ENCODE data around the gene MRPS9.

MRPS9 gene

DNA sequence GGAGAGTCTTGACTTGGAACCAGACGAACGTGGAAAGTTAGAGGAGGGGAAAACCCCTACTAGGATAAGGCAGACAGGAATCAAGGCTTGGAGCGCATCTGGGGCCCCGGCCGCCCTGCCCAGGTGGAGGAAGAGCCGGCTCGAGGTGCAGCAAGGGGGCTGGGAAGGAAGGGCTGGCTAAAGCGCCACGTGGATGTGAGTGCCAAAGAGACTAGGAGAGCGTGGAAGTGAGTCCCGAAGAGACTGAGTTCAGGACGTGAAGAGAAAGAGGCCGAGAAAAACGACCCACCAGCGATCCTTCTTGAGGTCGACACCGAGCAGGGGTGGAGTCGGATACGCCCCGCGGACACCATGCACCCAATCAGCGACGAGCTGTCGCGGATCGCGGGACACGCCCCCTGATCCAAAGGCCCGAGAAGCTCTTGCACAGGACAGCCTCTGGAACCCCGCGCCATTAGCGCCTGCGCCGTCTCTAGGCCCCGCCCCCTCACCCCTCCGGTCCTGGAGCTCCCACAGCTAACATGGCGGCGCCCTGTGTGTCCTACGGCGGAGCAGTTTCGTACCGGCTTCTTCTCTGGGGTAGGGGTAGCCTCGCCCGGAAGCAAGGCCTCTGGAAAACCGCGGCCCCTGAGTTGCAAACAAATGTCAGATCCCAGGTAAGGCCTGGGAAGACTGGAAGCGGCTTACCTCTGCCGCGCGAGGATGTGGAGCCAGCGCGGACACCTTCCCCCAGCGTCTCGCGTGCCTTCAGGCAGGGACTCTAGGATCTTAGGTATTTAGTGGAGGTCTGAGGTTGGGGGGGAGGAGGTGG lies at the start of gene MRPS9:
MRPS9 (plus strand) TSS at position 498 of the 811 bp plus-strand sequence; CDS start at position 522, 24 bp downstream.
- DNase-seq (ENCODE audit: low read depth), result peak; percentile 98

DNA sequence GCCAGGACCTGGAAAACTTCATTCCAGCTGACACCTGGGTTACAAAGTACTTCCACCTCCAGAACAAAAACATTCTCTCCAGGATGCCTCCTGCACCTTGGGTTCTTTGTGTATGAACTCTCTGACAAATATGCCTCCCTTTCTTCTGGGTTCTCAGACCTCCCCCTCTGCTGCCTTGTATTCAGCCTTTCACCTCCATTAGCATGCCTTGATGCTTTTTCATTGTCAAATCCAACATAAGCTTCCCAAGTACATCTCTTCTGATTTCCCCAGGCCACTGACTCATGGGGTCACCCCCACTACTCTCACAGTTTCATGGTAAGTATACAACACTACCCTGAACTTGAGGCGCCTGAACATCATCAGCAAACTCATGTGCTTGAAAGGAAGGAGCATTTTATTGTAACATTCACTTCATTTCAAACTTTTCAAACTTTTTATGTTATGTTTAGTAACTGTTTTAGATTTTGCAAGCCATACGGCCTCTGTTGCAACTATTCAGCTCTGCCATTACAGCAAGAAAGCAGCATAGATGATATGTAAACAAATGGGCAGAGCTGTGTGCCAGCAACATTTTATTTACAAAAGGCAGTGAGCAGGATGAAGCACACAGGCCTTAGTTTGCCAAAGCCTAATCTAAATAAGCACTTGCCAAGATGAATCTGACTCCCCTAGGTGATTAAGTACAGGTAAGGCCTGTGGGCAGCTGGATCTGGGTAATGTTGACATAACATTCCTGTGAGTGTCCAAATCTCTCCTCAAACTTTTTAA lies 32.5 kb upstream of the MRPS9 start:
- no peak for DNase-seq (ENCODE audit: low read depth)

GRCh38 chr2:105007367-105007766 lies 30.5 kb upstream of the MRPS9 start:
- no peak for DNase-seq (ENCODE audit: low read depth)

DNA sequence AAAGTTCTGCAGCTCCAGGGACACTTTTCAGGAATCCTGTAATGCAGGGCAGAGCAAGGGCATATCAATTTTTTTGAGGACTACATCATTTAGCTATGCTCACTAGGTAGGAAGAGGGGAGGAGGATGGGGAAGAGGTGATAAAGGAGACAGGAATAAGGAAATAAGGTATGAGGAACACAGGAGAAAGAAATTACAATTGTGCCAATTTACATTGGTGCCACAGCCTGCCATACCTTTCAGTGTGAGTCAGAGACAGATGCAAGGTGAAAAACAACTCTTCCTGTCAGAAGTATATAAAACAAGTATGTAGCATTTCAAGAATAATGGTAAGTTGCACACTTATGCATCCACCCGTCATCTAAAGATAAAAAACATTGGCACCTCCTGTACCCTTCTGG lies 5.4 kb upstream of the MRPS9 start:
- no peak for DNase-seq (ENCODE audit: low read depth)

DNA sequence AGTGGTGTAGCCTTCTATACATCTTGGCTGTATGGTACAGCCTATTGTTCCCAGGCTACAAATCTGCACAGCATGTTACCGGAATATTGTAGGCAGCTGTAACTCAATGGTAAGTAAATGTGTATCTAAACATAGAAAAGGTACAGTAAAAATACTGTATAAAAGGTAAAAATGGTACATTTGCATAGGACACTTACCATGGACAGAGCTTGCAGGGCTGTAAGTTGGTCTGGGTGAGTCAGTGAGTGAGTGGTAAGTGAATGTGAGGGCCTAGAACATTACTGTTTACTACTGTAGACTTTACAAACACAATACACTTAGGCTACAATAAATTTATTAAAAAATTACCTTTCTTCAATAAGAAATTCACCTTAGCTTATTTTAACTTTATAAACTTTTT lies 3.7 kb upstream of the MRPS9 start:
- no peak for DNase-seq (ENCODE audit: low read depth)

GRCh38 chr2:105038383-105039061 lies 653 bp downstream of the MRPS9 start:
- DNase-seq (ENCODE audit: low read depth), result no peak

DNA sequence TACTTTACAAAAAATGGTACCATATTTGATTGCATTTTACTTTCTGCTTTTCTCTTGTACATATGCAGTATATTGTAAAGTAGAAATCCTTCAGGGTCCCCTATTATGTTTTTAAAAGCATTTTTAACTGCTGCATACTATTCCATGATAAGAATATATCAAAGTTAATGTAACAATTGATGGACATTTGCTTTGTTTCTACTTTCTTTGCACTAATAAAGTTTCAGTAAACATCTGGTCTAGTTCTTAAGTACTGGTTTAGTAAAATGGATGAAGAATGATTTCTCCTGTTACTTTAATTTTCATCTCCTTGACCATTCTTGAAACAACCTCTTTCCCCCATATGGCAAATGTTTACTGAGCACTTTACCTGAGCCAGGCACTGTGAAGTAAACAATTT lies 1.7 kb downstream of the MRPS9 start:
- no peak for DNase-seq (ENCODE audit: low read depth)

DNA sequence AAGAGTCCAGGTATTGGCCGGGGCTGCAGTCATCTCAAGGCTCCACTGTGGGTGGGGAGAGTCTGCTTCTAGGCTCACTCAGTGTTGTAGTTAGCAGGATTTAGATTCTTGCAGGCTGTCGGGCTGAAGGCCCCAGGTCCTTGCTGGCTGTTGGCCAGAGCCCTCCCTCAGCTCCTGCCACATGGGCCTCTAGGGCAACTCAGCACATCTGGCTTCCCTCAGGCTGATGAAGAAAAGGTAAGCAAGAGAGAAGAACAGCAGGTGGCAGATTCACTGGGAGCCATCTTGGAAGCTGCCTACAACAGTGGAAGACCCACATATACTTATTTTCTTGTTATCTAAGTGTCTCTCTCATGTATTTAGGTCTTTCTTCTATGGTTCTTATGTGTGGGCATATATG lies 4.3 kb downstream of the MRPS9 start:
- no peak for DNase-seq (ENCODE audit: low read depth)

- no peak for DNase-seq (ENCODE audit: low read depth)
These were observed 14.9 kb downstream of the MRPS9 start for GRCh38 chr2:105052773-105053172.

DNA sequence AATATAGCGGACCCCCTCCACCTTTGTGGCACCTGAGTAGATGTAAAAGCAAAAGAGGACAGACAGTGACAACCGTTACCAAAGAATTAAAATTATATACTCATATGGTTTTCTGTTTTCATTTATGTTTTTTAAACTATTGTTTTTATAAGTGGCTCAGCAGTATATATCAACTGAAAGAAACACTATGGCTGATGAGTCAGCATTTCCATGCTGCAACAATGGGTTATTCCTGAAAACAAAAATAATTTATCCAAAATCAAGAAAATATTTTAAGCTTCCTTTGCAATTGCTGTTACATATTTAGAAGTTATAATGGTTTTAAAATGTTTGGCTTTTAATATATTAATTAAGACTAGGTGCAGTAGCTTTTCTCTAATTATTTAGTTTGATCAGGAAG lies 17.7 kb downstream of the MRPS9 start:
- DNase-seq (ENCODE audit: low read depth), result no peak

DNA sequence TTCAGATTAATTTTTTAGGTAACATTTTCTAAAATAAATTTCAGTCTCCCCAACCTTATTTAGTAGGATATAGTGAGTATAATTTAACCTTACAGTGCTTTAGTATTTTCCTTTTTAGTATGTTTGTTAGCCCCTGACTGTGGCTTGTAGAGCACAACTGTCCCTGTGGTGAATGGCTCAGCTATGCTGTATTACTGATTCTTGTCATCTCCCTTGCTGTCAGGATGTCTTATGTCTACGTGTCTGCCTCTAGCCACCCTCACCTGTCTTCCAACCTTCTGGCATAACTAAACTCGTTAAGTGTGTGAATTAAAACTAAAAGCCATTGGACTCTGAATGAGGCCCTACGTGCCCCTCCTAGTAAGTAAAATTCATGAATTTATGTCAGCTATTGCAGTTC lies 18.4 kb downstream of the MRPS9 start:
- DNase-seq (ENCODE audit: low read depth), result no peak

- no peak for DNase-seq (ENCODE audit: low read depth)
These were observed 19.1 kb downstream of the MRPS9 start for GRCh38 chr2:105057005-105057404.

DNA sequence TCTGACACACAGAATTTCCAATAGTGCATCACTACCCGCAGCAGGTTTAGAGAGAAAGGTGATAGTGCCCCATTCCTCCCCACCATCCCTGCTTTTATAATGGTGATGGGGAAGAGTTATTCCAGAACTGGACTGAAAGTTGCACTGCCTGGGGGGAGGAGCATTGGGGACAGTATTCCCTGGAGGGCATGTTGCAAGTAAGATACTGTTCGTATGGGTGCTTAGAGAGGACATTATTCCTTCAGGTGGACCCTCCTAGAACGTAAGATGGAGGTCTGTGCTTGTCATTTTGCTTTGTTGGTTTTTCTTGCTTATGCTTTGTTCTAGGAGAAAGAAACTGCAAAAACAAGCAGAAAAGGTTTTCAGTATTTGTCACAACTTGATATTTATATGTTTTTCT lies 23.7 kb downstream of the MRPS9 start:
- no peak for DNase-seq (ENCODE audit: low read depth)

- DNase-seq (ENCODE audit: low read depth), result no peak
These were observed 24.3 kb downstream of the MRPS9 start for GRCh38 chr2:105062158-105062557.

GRCh38 chr2:105068387-105068786 lies 30.5 kb downstream of the MRPS9 start:
- no peak for DNase-seq (ENCODE audit: low read depth)

- no peak for DNase-seq (ENCODE audit: low read depth)
These were observed 31.0 kb downstream of the MRPS9 start for GRCh38 chr2:105068875-105069274.

GRCh38 chr2:105070010-105070865 lies 32.4 kb downstream of the MRPS9 start:
- DNase-seq (ENCODE audit: low read depth), result no peak

DNA sequence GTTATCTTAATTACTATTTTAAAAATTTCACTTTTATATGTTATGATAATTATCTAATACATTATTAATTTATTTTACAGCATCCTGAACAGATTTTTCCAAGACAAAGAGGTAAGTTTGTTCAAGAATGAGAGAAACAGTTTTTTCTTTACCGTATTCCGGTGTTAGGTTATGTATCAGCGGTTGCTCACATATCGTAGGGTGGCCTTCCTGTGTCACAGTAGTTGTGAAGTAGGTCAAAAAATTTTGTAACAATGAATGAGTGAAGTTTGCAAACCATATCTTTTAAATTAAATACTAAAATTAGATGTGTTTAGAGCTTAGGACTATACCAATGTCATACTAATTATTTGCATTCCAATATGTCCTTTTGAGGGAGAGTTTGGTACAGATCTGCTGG lies 33.5 kb downstream of the MRPS9 start:
- DNase-seq (ENCODE audit: low read depth), result no peak

GRCh38 chr2:105072039-105072438 lies 34.2 kb downstream of the MRPS9 start:
- no peak for DNase-seq (ENCODE audit: low read depth)

- no peak for DNase-seq (ENCODE audit: low read depth)
These were observed 35.7 kb downstream of the MRPS9 start for GRCh38 chr2:105073591-105073990.

DNA sequence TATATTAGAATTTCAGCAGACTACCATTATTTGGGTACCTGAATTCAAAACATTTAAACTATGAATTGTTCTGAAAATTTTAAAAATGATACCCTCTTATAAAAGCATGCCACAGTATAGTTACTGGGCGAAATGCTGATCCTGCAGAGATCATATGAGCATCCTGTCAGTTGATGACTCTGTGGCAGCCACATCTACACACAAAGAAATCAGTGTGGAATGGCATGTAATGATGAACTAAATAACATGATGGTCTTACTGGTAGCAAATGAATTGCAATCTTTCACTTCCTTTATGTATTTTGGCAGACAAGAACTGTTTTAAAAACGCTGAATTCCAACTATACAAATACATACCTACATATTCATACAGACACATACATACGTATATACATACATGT lies 38.3 kb downstream of the MRPS9 start:
- DNase-seq (ENCODE audit: low read depth), result no peak

DNA sequence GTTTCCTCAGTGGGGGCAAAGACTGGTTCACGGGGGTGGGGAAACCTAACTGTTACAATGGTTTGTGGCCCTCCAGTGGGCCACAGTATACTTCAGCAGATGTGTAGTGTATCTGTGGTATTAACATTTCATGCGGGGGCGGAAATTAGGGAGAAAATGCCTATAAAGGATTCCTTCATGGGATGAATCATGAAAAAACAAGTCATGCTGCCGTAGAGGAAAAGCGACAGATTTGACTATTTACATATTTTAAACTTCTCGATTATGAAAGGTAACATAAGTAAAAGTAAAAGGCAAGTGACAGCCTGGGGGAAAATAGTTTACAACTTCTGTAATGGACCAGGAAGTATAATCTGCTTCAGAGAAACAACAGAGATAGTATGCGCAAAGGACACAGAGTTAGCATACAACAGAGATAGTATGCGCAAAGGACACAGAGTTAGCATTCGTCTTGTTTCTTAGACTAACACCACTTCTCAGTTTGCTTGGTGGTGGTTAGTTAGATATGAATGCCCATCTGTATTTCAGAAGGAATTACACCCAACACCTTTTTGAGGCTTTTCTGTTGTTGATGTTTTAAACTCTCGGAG lies 41.1 kb downstream of the MRPS9 start:
- no peak for DNase-seq (ENCODE audit: low read depth)
